ENCODE results near the gene FUT7.
A peak's percentile ranks its signal among the peaks of the same experiment; 100 is the strongest.

- TF ChIP-seq ZNF256 (CRISPR knock-in tag; conservative IDR thresholded peaks at IDR 0.05) (peak; percentile 71; the same call in 1 of the 2 replicates), MLX (CRISPR knock-in tag; IDR thresholded peaks at IDR 0.05) (no peak; the same call in 1 of the 2 replicates), POLR2A (IDR thresholded peaks at IDR 0.05; ENCODE audit: insufficient read depth in 1 of 2, low read depth in 2 of 2, low read length in 2 of 2) (no peak), MIER3 (CRISPR knock-in tag; IDR thresholded peaks at IDR 0.05; ENCODE audit: borderline replicate concordance) (no peak), ATF6 (CRISPR knock-in tag; conservative IDR thresholded peaks at IDR 0.05) (0 out of 2 replicates have a peak, but pooled peaks have one; percentile 58), ZFYVE20 (CRISPR knock-in tag; IDR thresholded peaks at IDR 0.05; ENCODE audit: borderline replicate concordance, low read depth) (no peak), ZNF792 (CRISPR knock-in tag; IDR thresholded peaks at IDR 0.05) (peak; percentile 78)
Measured at GRCh38 chr9:137046088-137046787, 14.3 kb upstream of the FUT7 start, which contains the start of gene NPDC1.
